ENCODE data around the gene PRKD1.

Gene PRKD1

DNA sequence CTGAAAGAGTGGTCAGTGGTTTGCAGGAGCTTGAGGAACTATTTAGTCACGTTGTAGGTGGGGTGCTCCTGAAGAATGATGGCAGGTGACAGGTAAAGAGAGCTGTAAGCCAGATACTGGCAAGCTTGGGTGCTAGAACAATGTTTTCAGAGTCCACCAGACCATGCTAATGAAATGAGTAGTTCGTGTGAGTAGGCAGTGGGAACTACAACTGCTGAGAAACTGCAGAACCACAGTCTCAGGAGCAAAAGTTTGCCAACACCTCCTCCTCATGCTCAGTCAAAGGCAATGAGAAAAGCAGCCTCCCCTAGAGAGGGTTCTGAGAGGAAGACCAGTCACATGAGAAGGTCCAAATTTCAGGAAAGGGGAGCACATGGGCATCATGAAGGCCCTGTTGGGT, 91.3 kb downstream of the PRKD1 start:
- DNase-seq (ENCODE audit: low spot score): no peak

DNA sequence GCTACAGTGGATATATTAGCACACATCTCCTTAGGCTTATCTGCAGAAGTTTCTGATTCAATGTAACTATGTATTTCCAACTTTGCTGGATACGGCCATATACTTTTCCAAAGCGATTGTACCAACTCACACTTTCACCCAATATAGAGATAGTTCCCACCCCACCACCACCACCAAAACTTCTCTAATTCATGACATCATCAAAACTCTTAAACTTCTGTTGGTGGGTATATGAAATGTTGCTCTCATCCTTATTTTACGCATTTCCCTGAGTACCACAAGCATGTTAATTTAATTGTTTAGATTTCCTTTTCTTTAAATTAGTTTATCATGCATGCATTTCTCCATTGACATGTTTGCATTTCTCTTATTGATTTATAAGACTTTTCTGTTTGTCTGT, 95.6 kb downstream of the PRKD1 start:
- no peak for DNase-seq (ENCODE audit: low spot score)

DNA sequence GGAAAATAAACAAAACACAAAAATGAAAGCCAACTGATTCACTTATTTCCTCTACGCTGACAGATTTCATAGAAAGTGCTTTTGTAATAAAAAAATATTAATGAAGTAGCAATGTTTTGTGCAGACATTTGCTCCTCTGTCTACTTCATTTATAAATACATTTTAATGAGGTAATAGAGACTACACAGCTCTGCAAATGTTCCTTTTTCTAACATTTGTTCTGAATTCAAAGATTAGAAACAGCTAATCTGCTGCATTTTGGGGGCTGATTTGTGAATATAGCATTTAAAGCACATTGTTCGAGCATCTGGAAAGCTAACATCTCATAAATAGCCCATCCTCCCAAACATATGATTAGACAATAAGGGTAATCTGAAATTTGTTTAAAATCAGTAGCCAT, 97.8 kb downstream of the PRKD1 start:
- no peak for DNase-seq (ENCODE audit: low spot score)

DNA sequence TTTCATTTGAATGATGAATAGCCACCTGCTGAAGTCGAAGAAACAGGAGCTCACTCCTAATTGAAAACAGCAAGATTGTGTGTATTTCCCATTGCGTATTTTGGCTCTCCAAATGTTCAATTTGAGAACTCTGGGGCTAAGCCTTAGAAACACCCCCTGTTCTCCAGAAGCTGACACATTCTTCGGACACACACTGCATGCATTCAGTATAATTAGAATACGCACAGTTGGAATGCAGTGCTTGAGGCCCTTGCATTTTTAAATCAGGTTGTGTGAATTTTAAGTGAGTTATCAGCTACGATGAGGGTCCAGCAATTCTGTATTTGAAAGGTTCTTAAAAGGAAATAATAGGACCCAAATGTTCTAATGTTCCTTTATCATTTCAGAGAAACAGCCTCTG, 103.8 kb downstream of the PRKD1 start:
- DNase-seq (ENCODE audit: low spot score): no peak

DNA sequence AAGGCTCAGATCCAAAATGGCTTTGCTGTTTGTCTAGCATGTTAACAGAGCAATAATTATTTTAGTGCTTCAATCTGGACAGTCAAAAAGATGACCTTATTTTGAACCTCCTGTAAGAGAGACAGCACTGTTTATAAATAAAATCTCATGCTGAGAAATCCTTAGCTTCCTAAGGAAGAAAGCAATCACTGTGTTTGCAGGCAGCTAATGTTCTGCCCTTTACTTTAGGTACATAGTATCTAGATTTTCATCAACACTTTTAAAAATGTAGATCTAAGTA, 105.3 kb downstream of the PRKD1 start:
- no peak for DNase-seq (ENCODE audit: low spot score)

DNA sequence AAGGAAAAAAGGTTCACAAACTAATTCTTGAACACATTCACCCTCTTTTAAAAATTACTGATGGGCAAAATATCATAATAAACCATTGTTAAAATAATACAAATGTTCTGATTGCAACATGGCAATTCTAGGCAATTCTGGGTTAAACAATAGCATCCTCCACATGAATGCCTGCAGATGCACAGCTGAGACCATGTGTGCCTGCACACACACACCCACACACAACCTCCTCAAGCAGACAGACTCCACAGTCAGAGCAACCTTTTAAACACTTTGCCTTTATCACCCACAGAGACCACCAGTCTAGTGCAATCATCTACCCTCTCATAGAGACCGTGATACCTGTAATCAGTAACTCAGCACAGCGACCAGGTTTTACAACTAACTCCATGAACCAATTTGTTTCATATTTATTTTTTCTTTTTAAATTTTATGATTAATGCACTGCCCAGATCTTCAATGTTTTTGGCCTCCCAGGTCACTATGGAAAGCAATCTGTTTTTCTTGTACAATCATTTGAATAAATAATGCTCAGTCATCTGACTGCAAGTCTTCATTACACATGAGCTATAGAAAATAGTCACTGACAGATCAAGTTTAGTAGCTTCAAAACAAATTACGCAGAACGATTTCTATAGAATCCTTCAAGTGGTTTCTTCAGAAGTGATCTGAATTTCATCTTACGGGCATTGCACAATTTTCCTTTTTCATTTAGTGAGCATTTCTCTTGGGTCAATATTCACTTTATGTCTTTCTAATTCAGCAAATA, 105.8 kb downstream of the PRKD1 start:
- no peak for DNase-seq (ENCODE audit: low spot score)

DNA sequence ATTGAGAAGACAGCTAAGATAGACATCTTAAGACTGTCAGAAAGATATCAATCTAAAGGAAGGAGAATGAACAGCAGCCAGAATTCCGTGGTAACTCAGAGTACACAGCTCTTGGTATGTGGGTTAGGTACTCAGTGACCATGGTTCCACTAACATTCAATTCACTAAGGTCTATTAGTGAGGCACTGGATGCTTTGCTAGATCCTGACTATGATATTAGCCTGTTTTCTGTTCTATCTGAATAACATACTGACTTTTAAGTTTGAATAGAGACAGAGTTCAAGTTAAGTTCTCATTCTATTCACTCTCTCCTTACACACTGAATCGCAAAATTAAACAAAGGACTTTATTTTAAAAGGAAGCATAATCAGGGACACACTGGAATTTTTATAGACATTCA, 106.4 kb downstream of the PRKD1 start:
- DNase-seq (ENCODE audit: low spot score): no peak

DNA sequence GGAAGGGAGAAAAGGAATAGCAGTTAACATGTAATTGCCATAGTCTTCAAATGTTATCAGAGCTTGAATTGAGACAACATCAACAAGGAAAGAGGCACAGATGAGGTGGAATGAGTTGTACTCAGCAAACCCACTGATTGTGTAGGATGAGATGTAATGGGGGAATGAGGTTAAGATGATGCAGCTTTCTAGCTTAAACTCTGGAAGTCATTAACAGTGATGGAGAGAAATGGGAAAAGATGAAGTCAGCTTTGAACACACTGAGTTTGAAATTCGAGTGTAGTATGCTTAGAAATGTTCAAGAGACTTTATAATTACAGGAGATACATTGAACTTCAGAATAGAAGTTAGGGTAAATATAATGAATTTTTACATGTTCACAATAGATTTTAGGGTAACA, 106.9 kb downstream of the PRKD1 start:
- DNase-seq (ENCODE audit: low spot score): no peak

DNA sequence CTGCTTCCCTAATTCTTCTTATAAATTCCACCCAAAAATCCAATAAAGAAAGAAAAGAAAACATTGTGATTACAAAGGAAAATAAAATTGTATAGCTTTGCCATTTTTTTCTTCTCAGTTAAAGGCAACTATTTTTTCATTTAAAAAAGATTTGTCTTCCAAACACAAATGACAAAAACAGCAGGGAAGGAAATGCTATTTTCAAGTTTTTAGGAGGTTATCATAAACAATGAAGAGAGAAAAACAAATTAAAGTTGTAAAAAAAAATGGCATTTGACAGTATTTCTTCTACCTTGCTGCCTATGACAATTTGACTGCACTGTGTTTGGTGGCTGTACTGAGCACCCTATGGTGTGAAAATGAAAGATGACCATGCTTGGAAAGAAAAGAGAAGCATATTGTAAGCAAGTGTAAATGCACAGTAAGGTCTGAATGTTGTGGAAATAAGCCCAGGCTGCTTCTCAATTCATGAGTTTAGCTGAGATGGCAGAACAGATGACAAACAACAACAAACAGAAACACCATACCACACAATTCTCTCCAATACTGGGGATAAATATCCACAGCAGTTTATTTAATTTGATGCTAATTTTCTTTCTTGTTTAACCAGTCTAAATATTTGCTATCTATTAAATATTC, 109.8 kb downstream of the PRKD1 start:
- no peak for DNase-seq (ENCODE audit: low spot score)

DNA sequence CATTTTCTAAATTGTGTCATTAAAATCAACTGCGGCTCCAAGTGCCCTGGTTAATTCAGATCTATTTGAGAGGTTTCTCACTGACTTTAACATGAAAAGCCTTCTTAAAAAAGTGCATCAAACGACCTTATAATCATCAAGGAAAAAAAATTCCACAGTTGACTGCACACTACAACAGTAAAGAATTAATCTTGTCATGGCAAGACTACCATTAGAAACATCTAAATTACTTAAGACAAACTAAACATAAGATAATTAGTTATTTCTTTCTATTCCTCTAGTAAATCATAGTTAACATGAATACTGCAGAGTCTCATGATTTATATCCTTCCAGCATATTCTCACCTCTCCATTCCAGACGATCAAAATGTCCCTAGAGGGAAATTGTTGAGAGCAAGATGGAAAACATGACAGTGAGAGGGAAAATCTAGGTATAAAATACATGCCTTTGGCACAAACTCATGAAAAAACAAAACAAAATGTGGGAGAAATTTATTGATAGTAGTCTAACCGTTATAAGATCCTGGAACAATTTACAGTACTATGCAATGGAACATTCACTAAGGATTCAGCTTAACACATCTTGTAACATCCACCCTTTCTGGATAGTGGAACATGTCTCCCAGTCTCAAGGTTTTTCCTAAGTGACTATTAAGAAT, 112.5 kb downstream of the PRKD1 start:
- no peak for DNase-seq (ENCODE audit: low spot score)

DNA sequence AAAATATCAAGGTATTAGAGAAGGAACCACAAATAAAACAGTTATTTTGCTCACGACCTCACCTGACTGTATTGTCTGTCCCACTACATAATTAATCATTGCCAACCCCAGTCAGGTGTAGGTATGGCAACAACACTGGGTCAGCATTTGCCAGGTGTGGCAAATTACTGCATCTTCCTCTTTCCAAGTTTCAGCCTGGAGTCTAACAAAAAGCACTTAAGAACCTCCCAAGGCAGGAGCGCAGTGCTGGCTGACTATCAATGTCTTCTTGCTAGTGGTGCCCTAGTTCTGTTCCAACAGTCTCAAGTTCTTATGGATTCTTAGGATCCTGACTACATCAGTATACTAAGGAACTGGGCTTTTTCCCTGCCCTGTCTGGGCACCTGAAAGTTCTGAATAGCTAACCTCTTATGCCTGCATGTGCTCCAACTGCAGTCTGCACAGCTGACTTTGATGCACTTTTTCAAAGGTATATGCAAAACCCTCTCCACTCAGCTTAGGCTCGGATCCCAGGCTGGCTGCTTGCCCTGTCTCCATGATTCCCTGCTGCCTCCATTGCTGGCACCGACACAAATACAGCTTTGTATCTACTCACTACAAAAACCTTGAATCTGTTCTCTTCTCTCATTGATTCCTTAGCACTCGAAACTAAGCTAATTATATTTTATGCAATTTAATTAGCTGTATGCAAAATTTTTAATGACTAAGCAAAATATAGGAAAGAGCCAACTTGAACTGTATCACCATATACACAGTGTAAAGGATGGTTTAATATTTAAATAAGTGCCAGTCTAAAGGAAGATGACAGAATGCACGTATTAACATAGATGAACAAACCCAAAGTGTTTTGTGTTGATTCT, 113.3 kb downstream of the PRKD1 start:
- DNase-seq (ENCODE audit: low spot score): no peak

DNA sequence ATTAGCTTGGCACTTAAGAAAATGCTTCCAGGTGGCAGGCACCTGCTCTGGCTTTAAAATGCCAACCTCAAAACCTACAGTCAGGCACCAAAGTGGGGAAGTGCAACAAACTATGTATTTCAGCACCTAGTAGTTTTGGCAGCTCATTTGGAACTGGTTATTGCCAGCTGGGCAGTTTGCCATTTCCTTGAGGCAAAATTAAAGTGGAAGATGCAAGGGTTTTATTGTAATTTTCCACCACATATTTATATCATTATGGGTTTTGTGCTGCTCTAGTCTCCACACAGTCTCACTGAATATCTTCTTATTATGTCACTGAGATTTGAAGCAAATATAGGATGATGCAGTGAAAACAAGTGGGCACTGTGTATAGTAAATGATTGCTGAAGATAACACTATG, 117.0 kb downstream of the PRKD1 start:
- DNase-seq (ENCODE audit: low spot score): no peak

DNA sequence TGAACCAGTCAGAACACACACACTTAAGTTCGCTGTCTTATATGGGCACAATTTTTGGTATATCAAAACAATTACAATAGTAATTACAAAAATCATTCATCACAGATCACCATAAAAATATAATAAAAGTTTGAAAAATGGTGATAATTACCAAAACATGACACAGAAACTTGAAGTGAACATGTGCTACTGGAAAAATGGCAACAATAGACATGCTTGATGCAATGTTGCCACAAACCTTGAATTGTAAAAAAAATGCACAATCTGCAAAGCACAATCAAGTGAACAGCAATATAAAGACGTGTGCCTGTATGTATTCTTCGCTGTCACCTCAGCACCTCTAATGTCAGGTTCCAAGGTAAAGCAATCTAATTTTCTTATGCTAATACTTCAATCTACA, 117.6 kb downstream of the PRKD1 start:
- no peak for DNase-seq (ENCODE audit: low spot score)

DNA sequence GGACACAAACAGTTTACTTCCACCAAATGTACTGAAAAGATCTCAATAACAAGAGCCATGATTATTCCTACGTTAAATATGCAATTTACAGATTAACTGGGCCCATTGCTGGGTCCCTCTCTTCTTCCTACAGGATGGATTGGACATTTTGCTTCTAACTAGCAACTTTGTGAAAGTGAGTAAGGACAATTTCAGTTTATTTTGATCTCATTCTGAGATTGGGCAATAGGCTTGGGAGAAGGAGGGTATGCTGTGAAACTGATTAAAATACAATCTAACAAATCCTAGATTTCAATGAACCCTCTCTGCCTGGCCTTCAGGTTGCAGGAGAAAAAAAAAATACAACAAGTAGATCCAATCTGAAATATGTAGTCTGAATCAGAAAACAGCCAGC, 121.5 kb downstream of the PRKD1 start:
- no peak for DNase-seq (ENCODE audit: low spot score)

DNA sequence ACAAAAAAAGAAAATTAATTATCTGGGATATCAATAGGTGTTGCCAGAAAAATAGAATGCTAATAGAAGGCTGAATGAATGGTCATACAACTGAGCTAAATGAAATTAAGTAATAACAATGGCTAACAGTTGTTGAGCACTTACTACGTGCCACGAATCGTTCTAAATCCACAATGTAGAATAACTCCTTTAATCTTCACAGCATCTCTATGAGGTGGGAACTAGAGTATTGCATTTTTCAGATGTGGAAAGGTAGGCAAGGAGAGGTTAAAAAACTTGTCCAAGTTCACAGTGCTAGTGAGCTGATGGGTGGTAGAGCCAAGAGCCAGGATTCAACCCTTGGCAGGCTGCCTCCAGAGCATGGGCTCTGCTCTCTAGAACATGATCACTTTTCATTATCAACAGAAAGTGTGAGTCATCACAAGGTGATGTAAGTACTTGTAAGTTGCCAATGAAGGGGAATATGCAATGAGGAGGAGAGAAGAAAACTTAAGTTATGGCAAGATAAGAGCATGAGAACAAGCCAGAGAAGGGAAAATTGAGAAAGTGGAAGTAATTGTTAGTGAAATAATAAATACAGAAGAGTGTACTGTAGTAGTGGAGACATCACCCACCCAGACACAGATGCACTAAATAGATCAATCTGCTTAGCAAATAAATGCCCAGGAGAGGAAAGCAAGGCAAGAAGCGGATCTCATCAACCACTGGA, 122.1 kb downstream of the PRKD1 start:
- no peak for DNase-seq (ENCODE audit: low spot score)

DNA sequence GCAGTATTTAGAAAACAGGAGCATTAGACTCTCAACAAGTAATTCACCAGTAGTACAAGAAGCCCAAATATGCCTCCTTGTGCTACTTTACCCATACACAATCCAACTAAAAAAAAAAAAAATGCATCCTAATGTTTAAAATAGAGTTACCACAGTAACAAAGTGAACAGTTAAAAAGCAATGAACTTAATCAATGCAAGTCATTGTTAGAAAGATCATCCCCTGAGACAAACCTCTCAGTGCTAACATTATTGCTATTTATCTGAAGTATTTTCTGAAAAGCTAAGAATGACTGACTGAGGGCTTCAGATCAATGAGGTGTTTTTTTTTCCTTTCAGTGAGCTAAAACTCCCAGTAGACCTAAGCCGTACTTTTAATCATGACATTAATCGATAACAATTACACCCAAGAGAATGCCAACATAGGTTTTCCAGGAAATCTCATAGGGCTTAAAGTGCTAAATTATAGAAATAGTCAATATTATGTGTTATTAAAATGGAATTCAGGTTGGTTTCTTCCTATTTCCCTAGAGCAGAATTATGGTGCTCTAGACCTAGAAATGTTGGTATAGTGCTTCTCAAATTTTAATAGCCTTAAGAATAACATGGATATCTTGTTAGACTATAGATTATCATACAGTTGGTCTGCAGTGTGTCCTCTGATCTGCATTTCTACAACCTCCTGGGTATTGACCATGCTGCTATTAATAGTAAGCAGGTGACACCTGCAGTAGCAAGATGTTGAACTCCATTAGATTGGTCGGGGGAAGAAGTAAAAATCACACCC, 123.0 kb downstream of the PRKD1 start:
- no peak for DNase-seq (ENCODE audit: low spot score)

DNA sequence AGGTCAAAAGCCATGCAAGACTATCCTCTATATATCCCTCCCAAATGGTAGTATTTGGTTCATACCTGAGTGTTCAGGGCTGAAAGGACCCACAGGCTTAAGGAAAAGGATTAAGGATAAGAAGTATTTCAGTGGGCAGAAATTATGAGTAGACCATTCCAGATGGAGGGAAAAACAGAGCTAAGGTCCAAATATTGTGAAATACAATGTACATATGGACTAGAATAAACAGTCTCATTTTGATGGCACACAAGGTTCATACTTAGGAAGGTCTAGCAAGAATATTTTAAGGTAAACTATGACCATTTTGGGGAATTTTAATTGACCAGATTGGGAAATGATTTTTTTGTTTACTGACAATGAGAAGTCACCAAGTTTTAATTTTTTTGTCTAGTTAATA, 124.6 kb downstream of the PRKD1 start:
- no peak for DNase-seq (ENCODE audit: low spot score)

DNA sequence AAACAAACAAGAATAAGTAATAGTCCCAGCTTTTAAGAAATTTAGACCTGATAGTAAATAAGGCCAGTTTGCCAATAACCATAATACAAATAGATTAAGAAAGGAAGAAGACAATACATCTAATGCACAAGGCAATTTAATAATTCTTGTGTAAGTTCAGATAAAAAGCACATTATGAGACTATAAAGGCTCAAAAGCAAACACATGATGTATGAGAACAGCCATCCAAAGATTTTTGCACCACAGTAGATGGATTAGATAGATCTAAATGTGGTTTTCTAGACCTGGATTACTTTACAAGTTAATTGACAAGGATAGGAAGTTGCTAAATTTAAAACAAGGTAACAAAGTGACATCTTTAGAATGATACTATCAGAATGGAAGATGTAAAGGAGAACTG, 125.4 kb downstream of the PRKD1 start:
- DNase-seq (ENCODE audit: low spot score): no peak

DNA sequence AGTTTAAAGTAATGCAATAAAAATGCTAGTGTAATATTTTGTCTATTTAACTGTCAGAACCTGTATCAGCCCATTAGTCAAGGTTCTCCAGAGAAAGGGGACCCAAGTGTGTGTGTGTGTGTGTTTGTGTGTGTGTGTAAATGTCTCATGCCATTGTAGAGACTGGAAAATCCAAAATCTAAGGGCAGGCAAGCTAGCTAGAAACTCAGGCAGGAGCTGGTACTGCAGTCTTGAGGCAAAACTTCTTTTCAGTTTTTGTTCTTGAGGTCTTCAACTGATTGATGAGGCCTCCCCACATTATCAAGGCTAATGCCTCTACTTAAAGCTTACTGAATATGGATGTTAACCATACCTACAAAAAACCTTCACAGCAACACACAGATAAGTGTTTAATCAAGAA, 126.7 kb downstream of the PRKD1 start:
- no peak for DNase-seq (ENCODE audit: low spot score)

DNA sequence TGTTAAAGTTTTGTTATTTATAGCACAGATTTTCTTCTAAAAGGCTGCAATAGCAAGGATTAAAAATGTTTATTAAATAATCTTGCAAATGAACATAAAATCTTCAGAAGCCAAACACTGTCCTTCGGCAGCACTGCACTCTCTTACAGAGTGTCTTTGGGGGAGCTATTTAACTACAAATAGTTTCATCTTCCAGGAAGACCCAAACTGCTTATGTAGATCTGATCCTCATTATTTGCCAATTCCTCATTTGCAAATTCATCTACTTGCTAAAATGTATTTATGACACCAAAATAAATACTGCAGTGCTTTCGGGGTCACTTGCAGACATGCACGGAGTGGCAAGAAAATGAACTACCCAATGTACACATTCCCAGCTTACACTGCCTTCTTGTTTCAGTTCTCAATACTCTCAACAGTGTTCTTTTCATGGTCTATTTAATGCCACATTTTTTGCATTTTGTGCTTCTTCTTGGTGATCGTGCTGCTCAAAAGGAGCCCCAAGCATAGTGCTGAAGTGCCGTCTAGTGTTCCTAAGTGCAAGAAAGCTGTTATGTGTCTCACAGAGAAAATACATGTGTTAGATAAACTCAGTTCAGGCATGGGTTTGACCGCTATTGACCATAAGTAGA, 128.1 kb downstream of the PRKD1 start:
- no peak for DNase-seq (ENCODE audit: low spot score)

DNA sequence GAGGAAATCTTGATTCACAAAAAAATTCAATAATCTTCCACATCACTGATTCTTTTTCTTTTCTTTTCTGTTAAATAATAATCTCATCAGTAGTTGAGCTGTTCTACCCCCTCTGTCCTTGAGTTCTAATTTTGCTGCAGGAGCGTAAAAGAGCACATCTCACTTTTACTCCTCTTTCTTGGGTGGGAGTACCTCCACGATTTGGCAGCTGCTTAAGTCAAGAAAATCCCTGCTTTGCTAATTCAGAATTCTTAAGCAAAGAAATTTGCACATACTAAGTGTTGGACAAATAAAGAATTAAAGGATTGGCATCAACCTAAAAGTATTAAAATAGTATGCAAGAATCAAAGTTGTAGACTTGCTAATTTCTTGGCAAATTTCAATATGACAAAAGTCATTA, 128.8 kb downstream of the PRKD1 start:
- DNase-seq (ENCODE audit: low spot score): no peak
